ENCODE results near the gene ADAMTSL3.

DNA sequence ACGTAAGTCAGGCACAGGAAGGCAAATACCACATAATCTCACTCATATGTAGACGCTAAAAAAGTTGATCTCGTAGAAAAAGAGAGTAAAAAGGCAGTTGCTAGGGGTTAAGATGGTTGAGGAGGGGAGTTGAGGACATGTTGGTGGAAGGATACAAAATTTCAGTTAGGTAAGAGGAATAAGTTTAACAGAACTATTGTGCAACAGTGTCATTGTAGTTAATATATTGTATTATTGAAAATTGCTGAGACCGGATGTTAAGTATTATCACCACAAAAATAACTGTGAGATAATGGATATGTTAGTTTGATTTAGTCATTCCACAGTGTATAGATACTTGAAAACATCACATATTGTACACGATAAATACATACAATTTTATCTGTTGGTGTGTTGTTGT lies 139.1 kb downstream of the ADAMTSL3 start:
- TF ChIP-seq CTCF (IDR thresholded peaks at IDR 0.05; ENCODE audit: insufficient read depth, low read depth, low read length) (no peak), EZH2 (IDR thresholded peaks at IDR 0.05; ENCODE audit: insufficient read depth, low read length) (no peak)

All from astrocyte (in vitro differentiated cells and primary cell).